GM18858 (cell line): ENCODE results near the gene AMT.

Experiments
- ATAC-seq: cut with Tn5 transposase; IDR thresholded peaks from one replicate; pipeline ENCODE4 v1.9.1; 2021; ENCODE audit not compliant: unreplicated experiment

AMT gene, protein sequence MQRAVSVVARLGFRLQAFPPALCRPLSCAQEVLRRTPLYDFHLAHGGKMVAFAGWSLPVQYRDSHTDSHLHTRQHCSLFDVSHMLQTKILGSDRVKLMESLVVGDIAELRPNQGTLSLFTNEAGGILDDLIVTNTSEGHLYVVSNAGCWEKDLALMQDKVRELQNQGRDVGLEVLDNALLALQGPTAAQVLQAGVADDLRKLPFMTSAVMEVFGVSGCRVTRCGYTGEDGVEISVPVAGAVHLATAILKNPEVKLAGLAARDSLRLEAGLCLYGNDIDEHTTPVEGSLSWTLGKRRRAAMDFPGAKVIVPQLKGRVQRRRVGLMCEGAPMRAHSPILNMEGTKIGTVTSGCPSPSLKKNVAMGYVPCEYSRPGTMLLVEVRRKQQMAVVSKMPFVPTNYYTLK

GRCh38 chr3:49422379-49423248 is at the start of gene AMT:
Gene AMT, minus strand, starts transcription at chr3:49422473. Its CDS starts 23 bp downstream, at chr3:49422450.
- ATAC-seq = no peak

- peak; percentile 19 for ATAC-seq
Observed at GRCh38 chr3:49470714-49471420, 48.6 kb upstream of the AMT start.

- peak; percentile 72 for ATAC-seq
Observed at GRCh38 chr3:49469936-49470713, 47.9 kb upstream of the AMT start, which contains the start of gene DAG1. Gene DAG1, plus strand, starts transcription at chr3:49470267. Its CDS starts 40,268 bp downstream, at chr3:49510535.

DNA sequence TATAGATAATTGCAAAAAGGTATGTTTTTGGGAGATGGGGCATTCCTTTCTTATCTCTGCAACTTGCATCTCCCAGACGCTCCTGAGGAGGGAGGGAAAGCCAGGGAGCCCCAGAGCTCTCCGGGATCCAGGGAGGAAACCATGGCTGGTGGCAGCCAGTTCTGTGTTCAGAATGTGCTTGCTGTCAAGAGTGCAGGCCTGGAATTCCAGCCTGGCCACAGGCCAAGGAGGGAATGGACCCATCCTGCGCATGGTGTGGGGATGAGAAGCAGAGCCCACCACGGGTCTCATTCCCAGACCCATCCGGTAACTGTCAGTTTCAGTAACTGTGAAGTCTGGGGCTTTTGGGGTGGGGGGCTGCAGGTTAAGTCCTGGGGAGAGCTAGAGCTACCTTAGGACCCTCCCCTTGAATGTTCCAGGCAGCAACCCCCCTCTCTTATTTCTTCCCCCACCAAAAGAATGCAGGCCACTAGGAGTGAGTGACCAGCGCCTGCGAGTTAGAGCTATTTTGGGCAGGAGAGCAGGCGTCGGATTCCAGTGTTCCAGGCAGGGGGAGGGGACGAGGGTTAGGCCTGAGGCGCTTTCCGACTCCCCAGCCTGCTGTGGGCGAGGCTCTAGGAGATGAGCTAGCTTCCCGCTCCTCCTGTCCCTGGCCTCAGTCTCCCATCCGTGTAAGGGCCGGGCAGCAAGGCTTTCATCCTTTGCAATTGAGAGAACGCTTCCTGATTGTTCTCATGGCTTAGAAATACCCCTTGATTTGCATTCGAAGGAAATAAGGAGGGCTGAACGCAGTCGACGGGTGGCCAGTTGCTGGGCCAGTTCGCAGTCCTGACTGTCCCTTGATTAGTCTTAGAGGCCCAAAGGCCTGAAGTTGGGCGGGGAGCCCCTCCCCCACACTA is 47.0 kb upstream of the AMT start:
- ATAC-seq = no peak

- no peak for ATAC-seq
Observed at GRCh38 chr3:49466085-49466484, 43.8 kb upstream of the AMT start.

- no peak for ATAC-seq
Observed at GRCh38 chr3:49465270-49466034, 43.2 kb upstream of the AMT start.

DNA sequence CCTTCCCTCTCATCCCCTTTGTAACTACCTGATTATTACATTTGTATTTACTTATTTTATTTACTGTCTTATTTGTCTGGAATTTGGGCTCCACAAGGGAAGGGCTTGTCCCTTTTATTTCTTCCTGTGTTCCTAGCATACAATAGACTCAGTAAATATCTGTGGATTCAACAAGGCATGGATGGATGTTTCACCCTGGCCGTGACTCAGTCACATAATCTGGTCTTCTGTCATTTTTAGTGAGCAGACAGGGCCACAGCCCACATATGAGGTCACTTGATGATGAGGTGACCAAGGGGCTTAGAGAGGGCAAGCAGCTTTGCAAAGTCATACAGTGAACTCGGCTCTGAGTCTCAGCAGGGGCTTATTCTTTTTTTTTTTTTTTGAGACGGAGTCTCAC is 39.9 kb upstream of the AMT start:
- no peak for ATAC-seq

- no peak for ATAC-seq
Observed at GRCh38 chr3:49461443-49462171, 39.3 kb upstream of the AMT start.

DNA sequence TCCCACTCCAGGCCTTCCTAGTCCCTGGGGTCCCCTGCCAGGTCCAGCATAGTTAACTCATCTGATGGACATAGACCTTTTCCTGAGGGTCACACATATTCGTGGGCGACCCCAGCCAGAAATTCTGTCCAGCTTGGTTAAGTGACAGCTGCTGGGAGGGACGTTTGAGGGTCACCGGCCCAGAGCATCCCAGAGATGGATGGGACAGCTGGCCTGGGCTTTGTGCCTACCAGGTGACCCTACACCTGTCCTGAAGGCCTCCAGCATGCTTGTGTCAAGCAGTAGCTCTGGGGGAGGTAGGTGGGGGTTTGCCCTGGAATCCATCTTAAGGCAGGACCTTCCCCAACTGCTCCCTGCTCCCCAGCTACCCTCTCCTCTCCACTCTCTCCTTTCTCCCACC is 38.7 kb upstream of the AMT start:
- no peak for ATAC-seq

DNA sequence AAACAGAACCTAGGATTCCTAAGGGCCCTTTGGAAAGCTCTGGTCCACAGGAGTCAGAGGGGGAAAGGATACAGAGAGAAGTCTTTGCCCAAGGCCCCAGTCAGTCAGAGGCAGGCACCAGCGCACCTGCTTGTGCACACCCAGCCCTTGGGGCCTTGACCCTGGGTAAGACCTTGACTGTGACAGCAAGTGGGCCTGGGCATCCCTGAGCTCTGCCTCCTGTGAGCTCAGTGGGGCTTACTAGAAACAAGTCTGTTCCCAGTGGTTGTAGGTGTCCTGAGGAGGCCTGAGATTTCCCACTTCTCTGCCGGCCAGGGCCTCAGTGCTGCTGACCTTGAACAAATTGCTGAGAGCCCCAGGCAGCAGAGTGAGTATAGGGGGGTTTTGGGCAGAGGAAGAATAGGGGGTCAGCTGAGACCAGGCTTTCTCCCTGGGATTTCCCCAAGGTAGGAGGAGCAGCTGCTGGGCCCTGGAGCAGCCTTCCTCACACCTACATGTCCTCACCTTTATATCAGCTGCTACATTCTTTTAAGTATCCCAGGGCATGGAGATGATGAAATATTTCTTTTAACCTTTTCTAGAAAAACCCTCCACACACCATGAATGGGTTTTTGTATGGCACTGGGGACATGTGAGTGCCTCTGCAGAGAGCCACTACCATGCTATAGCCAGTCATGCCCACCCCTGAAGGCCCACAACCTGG is 38.1 kb upstream of the AMT start:
- no peak for ATAC-seq

DNA sequence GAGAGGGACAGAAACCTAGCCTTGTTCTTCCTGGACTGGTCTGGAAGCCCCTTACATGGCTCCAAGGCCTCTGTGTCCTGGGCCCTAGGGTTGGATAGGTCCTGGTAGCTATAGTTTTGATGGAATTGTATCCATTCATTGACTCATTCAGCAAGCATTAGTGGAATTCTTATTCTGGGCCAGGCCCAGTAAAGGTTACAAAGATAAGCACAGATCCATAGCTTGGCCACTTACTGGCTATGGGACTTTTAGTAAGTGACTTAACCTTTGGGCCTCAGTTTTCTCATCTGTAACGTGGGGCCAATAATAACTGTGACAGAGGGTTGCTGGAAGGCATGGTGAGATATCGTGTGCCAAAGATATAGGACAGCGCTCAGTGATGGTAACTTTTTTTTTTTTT is 34.2 kb upstream of the AMT start:
- no peak for ATAC-seq

DNA sequence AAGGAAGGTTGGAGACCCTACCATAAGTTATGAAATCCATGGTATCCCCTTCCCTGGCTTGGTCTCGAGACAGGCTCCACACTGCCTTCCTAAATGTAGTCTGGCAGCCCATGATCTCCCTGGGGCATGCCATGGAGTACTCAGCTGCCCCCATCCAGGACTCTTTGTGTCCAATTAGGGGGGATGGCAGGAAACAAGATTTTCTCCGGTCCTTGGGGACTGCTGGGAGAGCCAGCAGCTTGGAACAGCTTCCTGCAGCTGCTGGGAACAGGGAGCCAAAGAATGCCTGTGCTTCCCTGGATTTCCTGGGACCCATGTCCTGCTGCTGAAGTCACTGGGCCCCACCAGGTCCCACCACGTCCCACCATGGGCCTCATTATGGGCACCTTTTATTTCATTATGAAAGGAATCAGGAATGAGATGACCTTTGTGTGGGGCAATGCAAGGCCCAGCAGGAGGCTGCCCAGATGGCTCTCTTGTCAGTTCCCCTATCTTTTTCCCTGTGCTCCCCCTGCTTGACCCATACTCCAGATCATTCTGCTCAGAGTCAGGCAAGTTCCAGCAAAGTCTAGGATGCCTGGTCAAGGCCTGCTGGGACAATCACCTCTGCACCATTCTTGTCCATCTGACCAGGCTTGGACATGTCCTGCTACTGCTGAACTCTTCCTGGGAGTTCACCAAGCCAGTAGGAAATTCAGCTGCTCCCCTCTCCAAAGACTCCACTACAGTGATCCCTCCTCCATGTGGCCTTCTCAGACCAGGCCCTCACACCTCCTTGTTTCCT is 32.8 kb upstream of the AMT start:
- no peak for ATAC-seq

GRCh38 chr3:49454458-49454857 is 32.2 kb upstream of the AMT start:
- no peak for ATAC-seq

- ATAC-seq = no peak
Observed at GRCh38 chr3:49453621-49454020, 31.3 kb upstream of the AMT start.

- ATAC-seq = no peak
Observed at GRCh38 chr3:49445391-49445790, 23.1 kb upstream of the AMT start.

DNA sequence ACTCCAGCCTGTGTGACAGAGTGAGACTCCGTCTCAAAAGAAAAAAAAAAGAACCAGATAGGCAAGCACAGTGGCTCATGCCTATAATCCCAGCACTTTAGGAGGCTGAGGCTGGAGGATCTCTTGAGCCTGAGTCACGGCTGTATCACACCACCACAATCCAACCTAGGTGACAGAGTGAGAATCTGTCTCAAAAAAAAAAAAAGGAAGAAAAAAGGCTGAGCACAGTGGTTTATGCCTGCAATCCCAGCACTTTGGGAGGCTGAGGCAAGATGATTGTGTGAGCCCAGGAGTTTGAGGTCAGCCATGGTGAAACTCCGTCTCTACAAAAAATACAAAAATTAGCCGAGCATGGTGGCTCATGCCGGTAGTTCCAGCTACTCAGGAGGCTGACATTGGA is 12.5 kb upstream of the AMT start:
- ATAC-seq = no peak

- ATAC-seq = no peak
Observed at GRCh38 chr3:49428752-49429080, 6.4 kb upstream of the AMT start.
